A673 (cell line): ENCODE measurements around the gene NTN3.

Experiments used
- EZH2 ChIP-seq: fragments of 200-600 bp; sonication (generic); IDR thresholded peaks from 2 replicates; pipeline ENCODE4 v1.6.1; 2017; ENCODE audit warnings: borderline replicate concordance, low read depth, mild to moderate bottlenecking, mixed read lengths, antibody characterized with exemption, low read length; ENCODE audit not compliant: poor library complexity, severe bottlenecking
- TF ChIP-seq, protein P1 (sequence below): fragments of 300-800, 200-600 bp; sonication (generic); conservative IDR thresholded peaks from 2 replicates; pipeline ENCODE4 v1.5.1; 2017; ENCODE audit warnings: low read depth, mild to moderate bottlenecking, antibody characterized with exemption, low read length, moderate library complexity, mixed read lengths

DNA sequence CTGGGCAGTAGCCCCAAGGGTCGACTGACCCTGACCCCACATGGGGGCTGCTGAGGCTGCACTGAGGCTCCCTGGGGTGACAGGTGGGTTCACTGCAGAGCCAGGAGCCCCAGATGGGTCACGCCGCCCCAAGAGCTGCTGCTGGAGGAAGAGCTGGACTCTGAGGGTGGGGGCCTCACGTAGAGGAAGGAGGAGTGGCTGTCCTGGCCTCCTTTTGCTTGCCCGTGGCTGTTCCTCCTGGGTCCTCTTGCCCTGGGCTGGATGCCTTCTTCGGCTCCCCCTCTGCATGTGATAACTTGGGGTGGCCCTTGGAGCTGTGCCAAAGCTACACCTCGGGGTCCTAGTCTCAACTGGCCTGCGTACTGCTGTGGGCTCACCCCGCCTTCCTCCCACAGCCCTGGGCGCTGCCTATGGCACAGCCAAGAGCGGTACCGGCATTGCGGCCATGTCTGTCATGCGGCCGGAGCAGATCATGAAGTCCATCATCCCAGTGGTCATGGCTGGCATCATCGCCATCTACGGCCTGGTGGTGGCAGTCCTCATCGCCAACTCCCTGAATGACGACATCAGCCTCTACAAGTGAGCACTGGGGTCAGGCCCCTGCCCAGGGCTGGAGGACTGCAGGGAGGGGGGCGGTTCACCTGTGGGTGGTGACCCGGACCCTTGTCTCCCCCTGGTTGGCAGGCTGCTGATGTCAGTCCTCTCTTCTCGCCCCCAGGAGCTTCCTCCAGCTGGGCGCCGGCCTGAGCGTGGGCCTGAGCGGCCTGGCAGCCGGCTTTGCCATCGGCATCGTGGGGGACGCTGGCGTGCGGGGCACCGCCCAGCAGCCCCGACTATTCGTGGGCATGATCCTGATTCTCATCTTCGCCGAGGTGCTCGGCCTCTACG is 48.0 kb downstream of the NTN3 start:
- TF ChIP-seq, protein P1, sequence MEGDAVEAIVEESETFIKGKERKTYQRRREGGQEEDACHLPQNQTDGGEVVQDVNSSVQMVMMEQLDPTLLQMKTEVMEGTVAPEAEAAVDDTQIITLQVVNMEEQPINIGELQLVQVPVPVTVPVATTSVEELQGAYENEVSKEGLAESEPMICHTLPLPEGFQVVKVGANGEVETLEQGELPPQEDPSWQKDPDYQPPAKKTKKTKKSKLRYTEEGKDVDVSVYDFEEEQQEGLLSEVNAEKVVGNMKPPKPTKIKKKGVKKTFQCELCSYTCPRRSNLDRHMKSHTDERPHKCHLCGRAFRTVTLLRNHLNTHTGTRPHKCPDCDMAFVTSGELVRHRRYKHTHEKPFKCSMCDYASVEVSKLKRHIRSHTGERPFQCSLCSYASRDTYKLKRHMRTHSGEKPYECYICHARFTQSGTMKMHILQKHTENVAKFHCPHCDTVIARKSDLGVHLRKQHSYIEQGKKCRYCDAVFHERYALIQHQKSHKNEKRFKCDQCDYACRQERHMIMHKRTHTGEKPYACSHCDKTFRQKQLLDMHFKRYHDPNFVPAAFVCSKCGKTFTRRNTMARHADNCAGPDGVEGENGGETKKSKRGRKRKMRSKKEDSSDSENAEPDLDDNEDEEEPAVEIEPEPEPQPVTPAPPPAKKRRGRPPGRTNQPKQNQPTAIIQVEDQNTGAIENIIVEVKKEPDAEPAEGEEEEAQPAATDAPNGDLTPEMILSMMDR: no peak
- TF ChIP-seq EZH2: no peak
